Measurements from ENCODE around the gene TCF4.

Gene TCF4

DNA sequence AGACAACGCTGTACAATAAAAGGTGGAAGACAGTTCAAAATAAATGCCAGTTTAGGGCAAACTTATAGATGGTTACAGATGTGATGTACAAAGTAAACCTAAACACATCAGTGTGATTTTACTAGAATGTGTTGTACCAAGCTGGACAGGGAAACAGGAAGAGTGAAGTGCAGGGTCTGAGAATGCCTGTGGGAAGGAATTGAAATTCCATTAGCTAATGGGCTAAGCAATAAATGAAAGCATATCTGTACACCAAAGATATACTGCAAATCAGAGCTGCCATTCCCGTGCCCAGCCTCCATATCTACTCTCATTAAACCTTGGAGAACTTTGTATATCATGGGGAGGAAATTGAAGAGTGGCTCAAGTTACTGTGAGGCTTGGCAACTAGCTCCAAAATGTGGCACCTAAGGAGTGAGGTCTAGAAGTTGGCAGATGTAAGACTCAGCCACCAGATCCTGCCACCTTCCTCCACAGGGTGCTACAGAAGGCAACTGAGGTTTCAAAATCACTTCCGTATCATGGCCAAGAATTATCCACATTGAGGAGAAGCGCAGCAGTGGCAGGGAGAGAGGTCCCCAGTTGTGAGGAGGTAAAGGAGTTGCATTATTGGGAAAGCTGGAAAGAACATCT, 277.8 kb downstream of the TCF4 start:
- no peak overlapping the region for H3K4me3 ChIP-seq (replicated peaks; ENCODE audit: insufficient read depth, low read length)
- peaks cover 6% of the 10 kb centered on the region for H3K27me3 ChIP-seq (ENCODE audit: insufficient read depth, poor library complexity, severe bottlenecking)
- H3K27ac ChIP-seq (replicated peaks) = no peak overlapping the region
- DNase-seq (ENCODE audit: low read depth in 1 of 2, low spot score in 1 of 2) = no peak
- TF ChIP-seq POLR2AphosphoS5 (IDR thresholded peaks at IDR 0.05; ENCODE audit: low read depth) (no peak), GABPA (IDR thresholded peaks at IDR 0.05; ENCODE audit: low read depth) (no peak), SPI1 (IDR thresholded peaks at IDR 0.05; ENCODE audit: borderline replicate concordance, low read depth) (no peak), CTCF (IDR thresholded peaks at IDR 0.05; ENCODE audit: insufficient read depth, low read length) (no peak)
- TF ChIP-seq, protein P1, sequence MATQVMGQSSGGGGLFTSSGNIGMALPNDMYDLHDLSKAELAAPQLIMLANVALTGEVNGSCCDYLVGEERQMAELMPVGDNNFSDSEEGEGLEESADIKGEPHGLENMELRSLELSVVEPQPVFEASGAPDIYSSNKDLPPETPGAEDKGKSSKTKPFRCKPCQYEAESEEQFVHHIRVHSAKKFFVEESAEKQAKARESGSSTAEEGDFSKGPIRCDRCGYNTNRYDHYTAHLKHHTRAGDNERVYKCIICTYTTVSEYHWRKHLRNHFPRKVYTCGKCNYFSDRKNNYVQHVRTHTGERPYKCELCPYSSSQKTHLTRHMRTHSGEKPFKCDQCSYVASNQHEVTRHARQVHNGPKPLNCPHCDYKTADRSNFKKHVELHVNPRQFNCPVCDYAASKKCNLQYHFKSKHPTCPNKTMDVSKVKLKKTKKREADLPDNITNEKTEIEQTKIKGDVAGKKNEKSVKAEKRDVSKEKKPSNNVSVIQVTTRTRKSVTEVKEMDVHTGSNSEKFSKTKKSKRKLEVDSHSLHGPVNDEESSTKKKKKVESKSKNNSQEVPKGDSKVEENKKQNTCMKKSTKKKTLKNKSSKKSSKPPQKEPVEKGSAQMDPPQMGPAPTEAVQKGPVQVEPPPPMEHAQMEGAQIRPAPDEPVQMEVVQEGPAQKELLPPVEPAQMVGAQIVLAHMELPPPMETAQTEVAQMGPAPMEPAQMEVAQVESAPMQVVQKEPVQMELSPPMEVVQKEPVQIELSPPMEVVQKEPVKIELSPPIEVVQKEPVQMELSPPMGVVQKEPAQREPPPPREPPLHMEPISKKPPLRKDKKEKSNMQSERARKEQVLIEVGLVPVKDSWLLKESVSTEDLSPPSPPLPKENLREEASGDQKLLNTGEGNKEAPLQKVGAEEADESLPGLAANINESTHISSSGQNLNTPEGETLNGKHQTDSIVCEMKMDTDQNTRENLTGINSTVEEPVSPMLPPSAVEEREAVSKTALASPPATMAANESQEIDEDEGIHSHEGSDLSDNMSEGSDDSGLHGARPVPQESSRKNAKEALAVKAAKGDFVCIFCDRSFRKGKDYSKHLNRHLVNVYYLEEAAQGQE (IDR thresholded peaks at IDR 0.05; ENCODE audit: insufficient replicate concordance, low read depth) = no peak

GRCh38 chr18:55309249-55309648, 278.7 kb downstream of the TCF4 start:
- H3K4me3 ChIP-seq (replicated peaks; ENCODE audit: insufficient read depth, low read length) = no peak overlapping the region
- no peak overlapping the region for H3K27ac ChIP-seq (replicated peaks)
- no peak for DNase-seq (ENCODE audit: low read depth in 1 of 2, low spot score in 1 of 2)
- TF ChIP-seq POLR2AphosphoS5 (IDR thresholded peaks at IDR 0.05; ENCODE audit: low read depth) = no peak
- TF ChIP-seq GABPA (IDR thresholded peaks at IDR 0.05; ENCODE audit: low read depth) = no peak
- no peak for TF ChIP-seq CTCF (IDR thresholded peaks at IDR 0.05; ENCODE audit: insufficient read depth, low read length)
- no peak for TF ChIP-seq SPI1 (IDR thresholded peaks at IDR 0.05; ENCODE audit: borderline replicate concordance, low read depth)
- TF ChIP-seq, protein P1 (IDR thresholded peaks at IDR 0.05; ENCODE audit: insufficient replicate concordance, low read depth) = no peak
- H3K27me3 ChIP-seq (ENCODE audit: insufficient read depth, poor library complexity, severe bottlenecking) = peaks cover 6% of the 10 kb centered on the region

DNA sequence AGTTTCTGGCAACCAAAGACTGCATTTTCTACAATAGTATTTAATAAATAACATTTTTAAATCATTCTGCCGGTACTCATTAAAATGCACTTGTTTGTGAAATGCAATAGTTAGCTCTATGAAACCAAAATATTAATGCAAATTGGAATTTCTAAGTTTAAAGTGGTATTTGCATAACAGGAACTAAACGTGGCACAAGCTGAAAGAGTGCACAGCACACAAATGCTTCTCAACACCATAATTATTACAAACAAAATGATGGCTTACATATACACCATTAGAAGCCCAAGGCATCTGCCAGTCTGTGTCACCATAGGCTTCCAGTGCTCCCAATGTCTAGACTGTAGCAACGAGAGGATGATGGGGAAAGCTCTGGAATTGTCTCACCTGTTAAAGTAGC, 280.5 kb downstream of the TCF4 start:
- H3K27me3 ChIP-seq (ENCODE audit: insufficient read depth, poor library complexity, severe bottlenecking) = peaks cover 4% of the 10 kb centered on the region
- H3K27ac ChIP-seq (replicated peaks) = no peak overlapping the region
- H3K4me3 ChIP-seq (replicated peaks; ENCODE audit: insufficient read depth, low read length) = no peak overlapping the region
- DNase-seq (ENCODE audit: low read depth in 1 of 2, low spot score in 1 of 2) = no peak
- TF ChIP-seq GABPA (IDR thresholded peaks at IDR 0.05; ENCODE audit: low read depth) (no peak), POLR2AphosphoS5 (IDR thresholded peaks at IDR 0.05; ENCODE audit: low read depth) (no peak), SPI1 (IDR thresholded peaks at IDR 0.05; ENCODE audit: borderline replicate concordance, low read depth) (no peak), CTCF (IDR thresholded peaks at IDR 0.05; ENCODE audit: insufficient read depth, low read length) (no peak)
- TF ChIP-seq, protein P1 (IDR thresholded peaks at IDR 0.05; ENCODE audit: insufficient replicate concordance, low read depth) = no peak

Data from HL-60 (cell line).